ENCODE measurements around the gene TAOK2.

The TAOK2 gene

DNA sequence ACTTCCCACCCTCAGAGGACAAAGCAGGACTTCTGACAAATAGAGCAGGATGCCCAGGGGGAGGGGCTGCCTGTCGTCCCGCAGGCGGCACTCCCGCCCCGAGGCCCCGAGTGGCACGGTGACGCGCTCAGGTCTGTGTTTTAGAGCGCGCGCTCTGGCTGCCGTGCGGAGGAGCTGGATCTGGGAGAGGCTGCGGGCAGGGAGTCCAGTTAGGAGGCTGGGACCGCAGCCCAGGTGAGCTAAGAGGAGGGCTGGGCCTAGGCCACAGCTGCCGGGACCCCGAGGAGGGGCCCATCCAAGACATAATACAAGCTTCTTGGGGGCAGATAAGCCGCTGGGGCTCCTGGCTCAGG, 30.7 kb downstream of the TAOK2 start:
- H3K4me2 ChIP-seq (ENCODE audit: low read length) = no peak overlapping the region
- TF ChIP-seq, protein P1, sequence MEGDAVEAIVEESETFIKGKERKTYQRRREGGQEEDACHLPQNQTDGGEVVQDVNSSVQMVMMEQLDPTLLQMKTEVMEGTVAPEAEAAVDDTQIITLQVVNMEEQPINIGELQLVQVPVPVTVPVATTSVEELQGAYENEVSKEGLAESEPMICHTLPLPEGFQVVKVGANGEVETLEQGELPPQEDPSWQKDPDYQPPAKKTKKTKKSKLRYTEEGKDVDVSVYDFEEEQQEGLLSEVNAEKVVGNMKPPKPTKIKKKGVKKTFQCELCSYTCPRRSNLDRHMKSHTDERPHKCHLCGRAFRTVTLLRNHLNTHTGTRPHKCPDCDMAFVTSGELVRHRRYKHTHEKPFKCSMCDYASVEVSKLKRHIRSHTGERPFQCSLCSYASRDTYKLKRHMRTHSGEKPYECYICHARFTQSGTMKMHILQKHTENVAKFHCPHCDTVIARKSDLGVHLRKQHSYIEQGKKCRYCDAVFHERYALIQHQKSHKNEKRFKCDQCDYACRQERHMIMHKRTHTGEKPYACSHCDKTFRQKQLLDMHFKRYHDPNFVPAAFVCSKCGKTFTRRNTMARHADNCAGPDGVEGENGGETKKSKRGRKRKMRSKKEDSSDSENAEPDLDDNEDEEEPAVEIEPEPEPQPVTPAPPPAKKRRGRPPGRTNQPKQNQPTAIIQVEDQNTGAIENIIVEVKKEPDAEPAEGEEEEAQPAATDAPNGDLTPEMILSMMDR (IDR thresholded peaks at IDR 0.05) = no peak
- H3K9me3 ChIP-seq (ENCODE audit: control insufficient read depth, low read length) = no peaks in the 10 kb centered on the region
- no peak overlapping the region for H3K9ac ChIP-seq
- no peaks in the 10 kb centered on the region for H3K36me3 ChIP-seq (ENCODE audit: control insufficient read depth, insufficient read depth, low read length)
- H3K4me1 ChIP-seq = no peaks in the 10 kb centered on the region
- H3K4me3 ChIP-seq (ENCODE audit: low read depth, low read length) = no peak overlapping the region
- no peaks in the 10 kb centered on the region for H3K27me3 ChIP-seq (ENCODE audit: control insufficient read depth, insufficient read depth, low read length)
- H2AFZ ChIP-seq = no peak overlapping the region
- no peak overlapping the region for H3K27ac ChIP-seq
- no peaks in the 10 kb centered on the region for H3K79me2 ChIP-seq

DNA sequence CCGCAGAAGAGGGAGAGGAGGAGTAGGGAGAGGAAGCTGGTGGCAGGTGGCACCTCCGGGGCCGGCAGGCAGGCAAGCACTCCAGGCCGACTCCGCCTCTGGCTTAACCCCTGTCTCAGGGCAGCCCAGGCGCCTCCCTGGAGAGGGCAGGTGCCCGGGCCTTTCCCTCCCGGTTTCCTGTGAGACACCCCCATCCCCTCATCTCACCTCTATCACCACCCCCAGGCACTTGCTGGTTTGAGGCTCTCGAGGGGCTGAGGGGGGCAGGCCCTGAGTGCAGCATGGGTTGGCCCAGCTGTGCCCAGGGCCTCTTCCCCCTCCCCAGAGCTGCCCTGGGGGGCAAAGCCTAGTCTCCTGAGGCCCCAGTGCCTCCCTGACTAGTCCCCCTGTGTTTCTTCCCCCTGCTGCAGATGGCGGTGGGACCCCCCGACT, 31.2 kb downstream of the TAOK2 start:
- no peak overlapping the region for H3K4me3 ChIP-seq (ENCODE audit: low read depth, low read length)
- H3K79me2 ChIP-seq = no peaks in the 10 kb centered on the region
- no peak overlapping the region for H3K9ac ChIP-seq
- H3K4me1 ChIP-seq = no peaks in the 10 kb centered on the region
- H3K36me3 ChIP-seq (ENCODE audit: control insufficient read depth, insufficient read depth, low read length) = no peaks in the 10 kb centered on the region
- no peak overlapping the region for H3K4me2 ChIP-seq (ENCODE audit: low read length)
- TF ChIP-seq, protein P1 (IDR thresholded peaks at IDR 0.05) = no peak
- H3K9me3 ChIP-seq (ENCODE audit: control insufficient read depth, low read length) = no peaks in the 10 kb centered on the region
- H3K27ac ChIP-seq = no peak overlapping the region
- no peaks in the 10 kb centered on the region for H3K27me3 ChIP-seq (ENCODE audit: control insufficient read depth, insufficient read depth, low read length)
- no peak overlapping the region for H2AFZ ChIP-seq

DNA sequence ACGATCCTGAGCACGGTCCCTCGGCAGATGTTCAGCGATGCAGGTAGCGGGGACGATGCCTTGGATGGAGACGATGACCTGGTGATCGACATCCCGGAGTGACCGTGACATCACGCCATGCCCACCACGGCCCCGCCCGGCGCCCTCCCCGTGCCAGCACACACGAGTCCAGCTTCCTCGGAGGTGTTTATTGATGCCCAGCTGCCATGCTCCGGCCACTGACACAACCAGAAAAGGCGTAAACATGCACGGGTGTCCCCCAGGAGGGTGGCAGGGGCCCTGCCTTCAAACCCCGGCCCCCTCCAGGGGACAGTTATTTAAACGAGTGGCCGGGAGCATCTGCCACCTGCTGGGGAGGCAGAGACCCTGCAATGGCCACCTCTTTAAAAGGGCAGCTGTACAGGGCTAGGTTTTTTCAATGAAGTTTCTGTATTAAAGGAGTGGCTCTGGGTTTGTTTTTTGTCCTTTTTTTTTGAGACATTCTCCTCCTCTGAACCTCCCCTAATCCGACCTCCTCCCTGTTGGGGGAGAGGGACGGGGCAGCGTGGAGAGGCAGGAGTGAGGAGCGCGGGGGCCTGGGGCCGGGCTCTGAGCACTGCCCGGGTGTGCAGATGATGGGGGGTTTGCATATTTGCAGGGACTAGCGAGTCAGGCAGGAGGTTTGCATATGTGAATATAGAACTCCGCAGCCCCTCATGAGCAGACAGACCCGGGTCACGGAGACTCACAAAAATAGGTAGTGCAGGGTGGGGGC, 31.9 kb downstream of the TAOK2 start:
- H3K4me3 ChIP-seq (ENCODE audit: low read depth, low read length) = no peak overlapping the region
- H3K27me3 ChIP-seq (ENCODE audit: control insufficient read depth, insufficient read depth, low read length) = peaks cover 2% of the 10 kb centered on the region
- no peaks in the 10 kb centered on the region for H3K9me3 ChIP-seq (ENCODE audit: control insufficient read depth, low read length)
- TF ChIP-seq, protein P1 (IDR thresholded peaks at IDR 0.05) = peak; percentile 83
- H3K4me2 ChIP-seq (ENCODE audit: low read length) = no peak overlapping the region
- no peak overlapping the region for H3K27ac ChIP-seq
- no peak overlapping the region for H2AFZ ChIP-seq
- H3K9ac ChIP-seq = no peak overlapping the region
- no peaks in the 10 kb centered on the region for H3K36me3 ChIP-seq (ENCODE audit: control insufficient read depth, insufficient read depth, low read length)
- no peaks in the 10 kb centered on the region for H3K79me2 ChIP-seq
- H3K4me1 ChIP-seq = peaks cover under 1% of the 10 kb centered on the region

DNA sequence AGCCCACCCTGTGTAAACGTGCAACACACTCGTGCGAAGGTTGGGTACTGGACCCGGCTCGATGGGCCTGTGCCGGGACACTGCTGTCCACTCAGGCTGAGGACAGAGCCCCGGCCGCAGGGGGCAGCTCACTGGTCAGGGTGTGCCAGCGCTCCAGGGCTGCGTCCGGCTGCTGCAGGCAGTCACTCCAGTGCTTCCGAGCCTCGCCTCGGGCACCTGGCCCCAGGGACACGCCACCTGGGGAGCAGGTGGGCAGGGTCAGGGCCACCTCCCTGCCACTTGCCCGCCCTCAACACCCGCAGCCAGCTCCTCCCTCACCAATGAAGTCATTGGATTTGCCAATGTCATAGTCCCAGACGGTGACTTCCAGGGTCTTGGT, 32.4 kb downstream of the TAOK2 start:
- TF ChIP-seq, protein P1 (IDR thresholded peaks at IDR 0.05) = no peak
- no peaks in the 10 kb centered on the region for H3K36me3 ChIP-seq (ENCODE audit: control insufficient read depth, insufficient read depth, low read length)

More for the DNA sequence above, 32.4 kb downstream of the TAOK2 start:
- Histone ChIP-seq H3K4me1 (peaks cover 3% of the 10 kb centered on the region), H3K4me2 (ENCODE audit: low read length) (no peak overlapping the region), H3K79me2 (no peaks in the 10 kb centered on the region), H3K27ac (no peak overlapping the region), H2AFZ (no peak overlapping the region), H3K9ac (no peak overlapping the region), H3K27me3 (ENCODE audit: control insufficient read depth, insufficient read depth, low read length) (peaks cover 4% of the 10 kb centered on the region), H3K9me3 (ENCODE audit: control insufficient read depth, low read length) (no peaks in the 10 kb centered on the region), H3K4me3 (ENCODE audit: low read depth, low read length) (no peak overlapping the region)
